Mesothelial cell of epicardium (in vitro differentiated cells): Measurements from ENCODE around the gene MGRN1. TPM values are rescaled to one million over a fixed set of nuclear protein-coding genes. Genes with fewer than 3 reads are reported as not detected.
A peak's percentile ranks its signal among the peaks of the same experiment; 100 is the strongest.

Experiments
- DNase-seq, 2 experiments: peaks; one replicate each; pipeline ENCODE4 v3.0.0; 2021; ENCODE audit warnings: low spot score in 2 of 2; ENCODE audit not compliant: unreplicated experiment in 2 of 2
- H3K27ac Mint-ChIP-seq: 2 replicates; pipeline ENCODE4 v1.8.0; 2021; ENCODE audit warnings: mixed read lengths
- H3K27me3 Mint-ChIP-seq: 2 replicates; pipeline ENCODE4 v1.8.0; 2021; ENCODE audit warnings: low read depth, mixed read lengths
- H3K36me3 Mint-ChIP-seq: 2 replicates; pipeline ENCODE4 v1.8.0; 2021; ENCODE audit warnings: mixed read lengths
- H3K4me1 Mint-ChIP-seq: 2 replicates; pipeline ENCODE4 v1.8.0; 2021; ENCODE audit warnings: mixed read lengths
- H3K4me3 Mint-ChIP-seq: 2 replicates; pipeline ENCODE4 v1.8.0; 2021; ENCODE audit warnings: mild to moderate bottlenecking, moderate library complexity, mixed read lengths
- H3K9me3 Mint-ChIP-seq: 2 replicates; pipeline ENCODE4 v1.8.0; 2021; ENCODE audit warnings: mixed read lengths
- total RNA-seq: library from RNA; stranded (reverse); gene quantifications from 3 replicates; pipeline ENCODE4 v1.2.1, GENCODE V29; 2021
- TF ChIP-seq, protein P1 (sequence below): fragments of 200-600 bp; sonication (generic); IDR thresholded peaks from one replicate; pipeline ENCODE4 v1.5.0; 2021; ENCODE audit warnings: antibody characterized with exemption; ENCODE audit not compliant: unreplicated experiment

The MGRN1 gene
- total RNA-seq, 1 donor from 2014 or later = 110 TPM

DNA sequence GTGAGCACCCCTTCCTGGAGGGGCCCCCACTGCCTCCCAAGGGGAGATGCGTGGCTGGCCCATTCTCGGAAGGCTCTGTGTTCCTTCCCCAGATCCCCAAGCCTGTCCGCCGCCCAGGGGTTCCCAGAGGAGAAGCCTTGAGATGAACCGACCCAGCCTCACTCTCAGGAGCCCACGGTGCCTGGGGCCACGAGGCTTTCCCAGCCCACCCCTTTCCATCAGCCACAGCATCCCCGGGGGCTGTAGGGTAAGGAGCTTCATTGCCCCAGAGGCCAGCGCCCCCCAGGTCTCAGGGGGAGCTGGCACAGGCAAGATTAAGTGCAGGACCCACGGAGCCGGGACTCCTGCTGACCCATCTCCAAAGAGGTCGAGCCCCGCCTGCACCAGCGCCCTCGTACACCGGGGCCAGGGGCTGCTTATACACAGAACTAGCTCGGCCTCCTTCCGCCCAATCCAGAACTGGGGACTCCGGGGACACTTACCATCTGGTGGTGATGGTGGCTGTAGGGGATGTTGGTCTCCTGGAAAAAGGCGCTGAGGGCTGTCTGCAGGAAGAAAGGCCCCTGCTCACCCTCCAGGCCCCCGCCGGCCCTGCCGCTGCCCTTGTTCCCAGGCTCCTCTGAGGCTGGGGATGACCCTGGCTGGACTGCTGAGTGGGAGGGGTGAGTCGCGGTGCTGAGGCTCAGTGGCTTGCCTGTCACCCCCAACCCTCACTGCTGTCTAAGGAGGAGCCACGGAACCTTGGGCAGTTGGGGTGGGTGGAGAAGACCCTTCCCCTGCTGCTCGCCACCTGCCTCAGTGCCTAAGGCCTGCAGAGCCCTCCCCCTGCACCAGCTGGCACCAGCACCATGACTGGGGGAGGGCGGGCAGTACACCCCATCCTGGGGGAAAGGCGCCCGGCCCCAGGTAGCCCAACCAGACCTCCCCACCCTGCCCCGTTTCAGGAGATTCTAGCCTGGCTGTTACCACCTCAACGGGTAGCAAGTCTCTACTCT is 14.3 kb upstream of the MGRN1 start:
- TF ChIP-seq, protein P1, sequence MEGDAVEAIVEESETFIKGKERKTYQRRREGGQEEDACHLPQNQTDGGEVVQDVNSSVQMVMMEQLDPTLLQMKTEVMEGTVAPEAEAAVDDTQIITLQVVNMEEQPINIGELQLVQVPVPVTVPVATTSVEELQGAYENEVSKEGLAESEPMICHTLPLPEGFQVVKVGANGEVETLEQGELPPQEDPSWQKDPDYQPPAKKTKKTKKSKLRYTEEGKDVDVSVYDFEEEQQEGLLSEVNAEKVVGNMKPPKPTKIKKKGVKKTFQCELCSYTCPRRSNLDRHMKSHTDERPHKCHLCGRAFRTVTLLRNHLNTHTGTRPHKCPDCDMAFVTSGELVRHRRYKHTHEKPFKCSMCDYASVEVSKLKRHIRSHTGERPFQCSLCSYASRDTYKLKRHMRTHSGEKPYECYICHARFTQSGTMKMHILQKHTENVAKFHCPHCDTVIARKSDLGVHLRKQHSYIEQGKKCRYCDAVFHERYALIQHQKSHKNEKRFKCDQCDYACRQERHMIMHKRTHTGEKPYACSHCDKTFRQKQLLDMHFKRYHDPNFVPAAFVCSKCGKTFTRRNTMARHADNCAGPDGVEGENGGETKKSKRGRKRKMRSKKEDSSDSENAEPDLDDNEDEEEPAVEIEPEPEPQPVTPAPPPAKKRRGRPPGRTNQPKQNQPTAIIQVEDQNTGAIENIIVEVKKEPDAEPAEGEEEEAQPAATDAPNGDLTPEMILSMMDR = no peak
- Mint-ChIP-seq H3K27me3 (no peaks in the 10 kb centered on the region), H3K4me1 (peaks cover 11% of the 10 kb centered on the region), H3K27ac (no peak overlapping the region), H3K9me3 (no peaks in the 10 kb centered on the region), H3K4me3 (no peak overlapping the region), H3K36me3 (no peaks in the 10 kb centered on the region)
- no peak for DNase-seq

DNA sequence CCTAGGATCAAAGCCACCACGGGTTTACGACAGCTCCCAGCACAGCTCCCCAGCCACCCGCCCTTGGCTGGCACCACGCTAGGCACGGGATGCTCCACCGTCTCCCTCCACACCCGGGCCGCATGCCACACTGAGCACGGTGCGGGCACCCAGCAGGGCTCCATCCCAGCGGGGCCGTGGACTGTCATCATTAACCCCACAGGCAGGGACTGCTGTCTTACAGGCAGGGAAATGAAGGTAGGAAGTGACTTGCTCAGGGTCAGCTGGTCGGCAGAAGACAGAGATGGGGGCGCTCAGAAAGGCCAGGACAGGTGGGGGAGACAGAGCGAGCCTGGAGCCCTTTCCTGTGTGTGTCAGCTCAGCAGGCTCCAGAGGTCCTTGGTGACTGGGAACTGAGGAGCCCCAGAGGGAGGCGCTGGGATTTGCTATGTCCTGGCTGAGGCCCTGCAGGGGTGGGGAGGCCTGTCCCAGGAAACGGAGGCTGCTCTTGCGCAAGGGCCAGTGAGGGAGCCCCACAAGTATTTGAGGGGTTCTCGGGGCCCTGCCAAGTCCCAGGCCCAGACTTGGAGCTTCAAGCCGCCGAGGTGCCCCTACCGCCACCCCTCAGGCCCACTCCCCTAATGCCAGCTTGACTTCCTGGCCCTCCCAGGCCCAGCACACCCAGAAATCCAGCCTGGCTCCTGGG is 13.1 kb upstream of the MGRN1 start:
- no peak overlapping the region for H3K27ac Mint-ChIP-seq
- H3K4me1 Mint-ChIP-seq = peaks cover 15% of the 10 kb centered on the region
- no peaks in the 10 kb centered on the region for H3K36me3 Mint-ChIP-seq
- TF ChIP-seq, protein P1 = no peak
- no peaks in the 10 kb centered on the region for H3K27me3 Mint-ChIP-seq
- no peak for DNase-seq
- H3K4me3 Mint-ChIP-seq = no peak overlapping the region
- no peaks in the 10 kb centered on the region for H3K9me3 Mint-ChIP-seq

DNA sequence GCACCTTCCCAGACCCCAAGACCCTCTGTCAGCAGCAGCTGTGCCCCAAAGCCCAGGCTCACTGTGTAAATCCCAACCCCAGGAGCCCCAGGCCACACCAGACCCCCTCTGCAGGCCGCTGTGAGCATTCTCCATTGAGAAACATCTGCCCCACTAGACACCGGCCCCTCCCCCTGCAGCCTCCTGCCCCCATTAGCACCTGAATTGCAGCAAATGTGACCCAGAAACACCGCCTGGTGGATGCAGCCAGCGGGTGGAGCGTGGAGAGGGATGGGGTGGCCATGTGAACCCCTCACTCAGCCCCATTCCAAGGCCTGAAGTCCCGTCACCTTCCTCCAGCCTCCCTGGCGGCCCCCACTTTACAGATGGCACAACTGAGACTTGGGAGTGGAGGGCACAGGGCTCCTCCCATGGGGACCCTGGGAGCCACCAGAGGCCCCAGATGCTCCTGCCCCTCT is 12.1 kb upstream of the MGRN1 start:
- Mint-ChIP-seq H3K27ac (peak overlapping the region; percentile 93), H3K27me3 (no peaks in the 10 kb centered on the region), H3K4me3 (peak overlapping the region; percentile 8), H3K36me3 (no peaks in the 10 kb centered on the region), H3K4me1 (peaks cover 23% of the 10 kb centered on the region), H3K9me3 (no peaks in the 10 kb centered on the region)
- TF ChIP-seq, protein P1 = no peak
- DNase-seq = no peak

DNA sequence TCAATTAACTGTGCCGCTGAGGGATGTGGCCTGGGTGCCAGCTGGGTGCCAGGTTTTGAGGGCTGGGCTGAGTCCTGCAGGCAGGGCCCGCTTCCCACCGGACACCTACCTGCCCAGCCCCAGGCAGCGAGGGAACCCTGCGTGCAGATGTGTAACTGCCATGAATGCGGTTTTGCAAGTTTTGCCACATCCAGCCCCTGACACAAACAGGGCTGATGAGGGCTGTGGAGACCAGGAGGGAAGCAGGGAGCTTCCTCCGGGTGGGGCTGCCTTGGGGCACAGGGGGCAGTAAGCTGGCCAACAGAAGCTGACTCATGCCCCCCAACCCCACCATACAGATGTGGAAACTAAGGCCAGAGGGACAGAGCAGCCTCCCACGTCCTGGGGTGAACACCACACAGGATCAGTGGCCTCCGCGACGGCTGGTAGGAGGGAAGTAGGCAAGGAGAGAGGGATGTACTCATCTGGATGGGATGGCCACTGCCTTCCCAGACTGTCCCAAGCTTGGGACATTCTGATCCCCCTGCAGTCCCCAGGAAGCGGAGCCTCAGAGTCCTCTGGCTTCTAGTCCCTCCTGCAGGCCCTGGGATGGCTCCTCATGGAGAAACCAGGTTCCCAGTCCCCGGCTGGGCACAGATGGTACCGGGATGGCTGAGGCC is 11.5 kb upstream of the MGRN1 start:
- H3K4me1 Mint-ChIP-seq = peaks cover 29% of the 10 kb centered on the region
- TF ChIP-seq, protein P1 = no peak
- no peaks in the 10 kb centered on the region for H3K27me3 Mint-ChIP-seq
- no peaks in the 10 kb centered on the region for H3K9me3 Mint-ChIP-seq
- H3K36me3 Mint-ChIP-seq = no peaks in the 10 kb centered on the region
- H3K27ac Mint-ChIP-seq = peak overlapping the region; percentile 93
- no peak for DNase-seq
- peak overlapping the region; percentile 72 for H3K4me3 Mint-ChIP-seq
